Measurements from ENCODE around the gene EHBP1L1. TPM values are rescaled to one million over a fixed set of nuclear protein-coding genes. Genes with fewer than 3 reads are reported as not detected.
"Not testable (repeated sequence)": the region's sequence is repeated elsewhere in the genome, so short reads cannot be mapped to it uniquely, and the experiment has no call there.

EHBP1L1 gene
- total and polyA plus RNA-seq, 2 donors (not counting 1 experiment from before 2014, with no cell fraction given): 12.8 to 53.5 TPM

DNA sequence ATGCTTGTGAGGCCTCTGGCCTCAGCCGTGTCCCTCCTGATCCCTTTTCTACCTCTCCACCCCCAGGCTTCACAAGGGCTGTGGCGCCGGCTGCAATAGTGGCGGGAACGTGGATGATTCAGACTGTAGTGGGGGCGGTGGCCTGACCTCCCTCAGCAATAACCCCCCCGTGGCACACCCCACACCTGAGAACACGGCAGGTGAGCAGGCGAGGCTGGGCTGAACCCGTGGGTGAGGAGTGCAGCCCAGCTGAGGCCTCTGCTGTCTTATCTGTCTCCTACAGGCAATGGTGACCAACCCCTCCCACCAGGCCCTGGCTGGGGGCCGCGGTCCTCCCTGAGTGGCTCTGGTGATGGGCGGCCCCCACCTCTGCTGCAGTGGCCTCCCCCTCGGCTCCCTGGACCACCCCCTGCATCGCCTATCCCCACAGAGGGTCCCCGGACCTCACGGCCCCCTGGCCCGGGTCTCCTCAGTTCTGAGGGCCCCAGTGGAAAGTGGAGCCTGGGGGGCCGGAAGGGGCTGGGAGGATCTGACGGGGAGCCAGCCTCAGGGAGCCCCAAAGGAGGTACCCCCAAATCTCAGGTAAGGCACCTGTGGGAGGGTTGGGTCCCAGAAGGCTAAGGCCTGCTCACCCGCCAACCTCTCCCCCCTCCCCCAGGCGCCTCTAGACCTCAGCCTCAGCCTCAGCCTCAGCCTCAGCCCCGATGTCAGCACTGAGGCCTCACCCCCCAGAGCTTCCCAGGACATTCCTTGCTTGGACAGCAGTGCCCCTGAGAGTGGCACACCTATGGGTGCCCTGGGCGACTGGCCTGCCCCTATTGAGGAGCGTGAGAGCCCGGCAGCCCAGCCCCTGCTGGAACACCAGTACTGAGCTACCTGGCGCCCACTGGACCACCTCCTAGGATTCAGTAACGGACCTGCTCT, 60.5 kb downstream of the EHBP1L1 start:
- H3K9ac ChIP-seq (ENCODE audit: insufficient read depth, low read length): no peak overlapping the region
- TF ChIP-seq EZH2 (IDR thresholded peaks at IDR 0.05; ENCODE audit: low read length, missing control alignments) (no peak), CTCF (conservative IDR thresholded peaks at IDR 0.05 in 1 of 2, IDR thresholded peaks at IDR 0.05 in 1 of 2; ENCODE audit: low read depth in 1 of 2, low read length in 2 of 2) (no peak)
- peaks cover 4% of the 10 kb centered on the region for H3K79me2 ChIP-seq (ENCODE audit: control insufficient read depth, insufficient read depth, low read length)
- peaks cover 15% of the 10 kb centered on the region for H3K4me1 ChIP-seq (ENCODE audit: control insufficient read depth, extremely low read depth, insufficient read depth, low read length)
- H3K36me3 ChIP-seq (ENCODE audit: control insufficient read depth, insufficient read depth, low read length): peaks cover 38% of the 10 kb centered on the region
- H3K9me3 ChIP-seq (ENCODE audit: control insufficient read depth, insufficient read depth, low read depth, low read length): no peaks in the 10 kb centered on the region
- H2AFZ ChIP-seq (ENCODE audit: low read length): no peak overlapping the region
- H3K4me2 ChIP-seq (ENCODE audit: extremely low read depth, insufficient read depth, low read length): no peak overlapping the region
- DNase-seq (ENCODE audit: low read depth in 2 of 2): no peak
- H4K20me1 ChIP-seq (ENCODE audit: control insufficient read depth, extremely low read depth, insufficient read depth, low read length): no peaks in the 10 kb centered on the region
- H3K27me3 ChIP-seq (ENCODE audit: control insufficient read depth, insufficient read depth, low read length): no peaks in the 10 kb centered on the region
- H3K27ac ChIP-seq (ENCODE audit: insufficient read depth, low read length): no peak overlapping the region
- H3K4me3 ChIP-seq (replicated peaks in 1 of 4; ENCODE audit: control extremely low read depth in 1 of 4, insufficient read depth in 1 of 4, low read depth in 3 of 4, low read length in 4 of 4): no peak overlapping the region

- peak overlapping the region in 1 of 4 experiments; percentile 4 for H3K4me3 ChIP-seq (replicated peaks in 1 of 4; ENCODE audit: control extremely low read depth in 1 of 4, insufficient read depth in 1 of 4, low read depth in 3 of 4, low read length in 4 of 4)
- H3K27ac ChIP-seq (ENCODE audit: insufficient read depth, low read length): no peak overlapping the region
- H3K4me2 ChIP-seq (ENCODE audit: extremely low read depth, insufficient read depth, low read length): no peak overlapping the region
- peaks cover 41% of the 10 kb centered on the region for H3K36me3 ChIP-seq (ENCODE audit: control insufficient read depth, insufficient read depth, low read length)
- H2AFZ ChIP-seq (ENCODE audit: low read length): no peak overlapping the region
- TF ChIP-seq CTCF (conservative IDR thresholded peaks at IDR 0.05 in 1 of 2, IDR thresholded peaks at IDR 0.05 in 1 of 2; ENCODE audit: low read depth in 1 of 2, low read length in 2 of 2): no peak
- TF ChIP-seq EZH2 (IDR thresholded peaks at IDR 0.05; ENCODE audit: low read length, missing control alignments): no peak
- no peaks in the 10 kb centered on the region for H4K20me1 ChIP-seq (ENCODE audit: control insufficient read depth, extremely low read depth, insufficient read depth, low read length)
- H3K27me3 ChIP-seq (ENCODE audit: control insufficient read depth, insufficient read depth, low read length): no peaks in the 10 kb centered on the region
- H3K4me1 ChIP-seq (ENCODE audit: control insufficient read depth, extremely low read depth, insufficient read depth, low read length): peaks cover 15% of the 10 kb centered on the region
- no peak for DNase-seq (ENCODE audit: low read depth in 2 of 2)
- H3K79me2 ChIP-seq (ENCODE audit: control insufficient read depth, insufficient read depth, low read length): peaks cover 4% of the 10 kb centered on the region
- H3K9me3 ChIP-seq (ENCODE audit: control insufficient read depth, insufficient read depth, low read depth, low read length): no peaks in the 10 kb centered on the region
- H3K9ac ChIP-seq (ENCODE audit: insufficient read depth, low read length): no peak overlapping the region
These were observed 61.2 kb downstream of the EHBP1L1 start for GRCh38 chr11:65637032-65637557.

DNA sequence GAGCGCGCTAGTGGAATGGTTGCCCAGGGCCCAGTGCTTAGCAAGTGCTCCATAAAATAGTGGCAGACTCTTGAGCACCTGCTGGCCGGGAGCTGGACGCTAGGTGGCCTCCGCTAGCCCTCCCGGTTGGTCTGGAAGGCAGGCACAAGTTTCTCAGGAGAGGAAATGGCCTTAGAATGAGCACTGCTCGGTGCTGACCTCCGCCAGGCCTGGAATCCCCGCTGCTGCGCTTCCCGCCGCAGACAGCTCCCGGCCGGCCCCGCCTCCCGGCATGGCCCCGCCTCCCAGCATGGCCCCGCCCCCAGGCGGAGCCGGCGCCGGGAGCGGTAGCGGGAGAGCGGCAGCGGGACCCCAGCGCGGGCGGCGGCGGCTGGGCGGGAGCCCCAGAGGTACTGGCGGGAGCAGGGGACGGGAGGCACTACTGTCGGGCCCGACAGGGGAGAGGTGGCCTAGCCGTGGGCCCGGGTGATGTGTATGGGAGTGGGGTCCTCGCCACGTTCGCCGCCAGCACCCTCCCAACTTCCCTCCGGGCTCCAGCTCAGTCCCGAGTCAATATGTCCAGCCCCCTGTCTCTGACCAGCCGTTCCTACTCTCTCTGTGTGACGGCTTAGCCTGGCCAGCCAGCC, 62.1 kb downstream of the EHBP1L1 start, which contains the start of gene SIPA1:
Gene SIPA1 (plus strand): TSS at position 308 of the 626 bp plus-strand sequence. CDS start 2,821 bp downstream, outside the sequence.
- peak; percentile 88 to 91 for DNase-seq (ENCODE audit: low read depth in 2 of 2)
- peak within 1 kb of the TSS; percentile 56 for H3K9ac ChIP-seq (ENCODE audit: insufficient read depth, low read length)
- H3K4me2 ChIP-seq (ENCODE audit: extremely low read depth, insufficient read depth, low read length): peak within 1 kb of the TSS; percentile 96
- no peaks in the 10 kb centered on the region for H3K9me3 ChIP-seq (ENCODE audit: control insufficient read depth, insufficient read depth, low read depth, low read length)
- peaks cover 4% of the 10 kb centered on the region for H3K79me2 ChIP-seq (ENCODE audit: control insufficient read depth, insufficient read depth, low read length)
- TF ChIP-seq EZH2 (IDR thresholded peaks at IDR 0.05; ENCODE audit: low read length, missing control alignments) (no peak), CTCF (conservative IDR thresholded peaks at IDR 0.05 in 1 of 2, IDR thresholded peaks at IDR 0.05 in 1 of 2; ENCODE audit: low read depth in 1 of 2, low read length in 2 of 2) (peak; percentile 36 to 60)
- H3K27me3 ChIP-seq (ENCODE audit: control insufficient read depth, insufficient read depth, low read length): no peaks in the 10 kb centered on the region
- peaks cover 19% of the 10 kb centered on the region for H3K4me1 ChIP-seq (ENCODE audit: control insufficient read depth, extremely low read depth, insufficient read depth, low read length)
- H3K36me3 ChIP-seq (ENCODE audit: control insufficient read depth, insufficient read depth, low read length): peaks cover 39% of the 10 kb centered on the region
- H3K4me3 ChIP-seq (replicated peaks in 1 of 4; ENCODE audit: control extremely low read depth in 1 of 4, insufficient read depth in 1 of 4, low read depth in 3 of 4, low read length in 4 of 4): peak within 1 kb of the TSS; percentile 59 to 78 (median 67)
- H2AFZ ChIP-seq (ENCODE audit: low read length): peak within 1 kb of the TSS; percentile 29
- H4K20me1 ChIP-seq (ENCODE audit: control insufficient read depth, extremely low read depth, insufficient read depth, low read length): no peaks in the 10 kb centered on the region
- H3K27ac ChIP-seq (ENCODE audit: insufficient read depth, low read length): peak within 1 kb of the TSS; percentile 81

DNA sequence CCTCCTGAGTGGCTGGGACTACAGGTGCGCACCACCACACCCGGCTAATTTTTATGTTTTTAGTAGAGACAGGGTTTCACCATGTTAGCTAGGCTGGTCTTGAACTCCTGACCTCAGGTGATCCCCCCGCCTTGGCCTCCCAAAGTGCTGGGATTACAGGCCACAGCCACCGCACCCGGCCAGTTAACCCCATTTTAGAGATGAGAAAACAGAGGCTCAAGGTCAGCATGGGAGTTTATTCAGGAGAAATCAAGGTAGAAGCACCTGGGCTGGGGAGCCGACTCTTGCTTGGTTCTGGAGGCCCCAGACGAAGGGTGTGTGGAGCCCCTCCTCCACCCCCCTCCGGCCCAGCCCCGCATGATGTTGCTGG, 63.4 kb downstream of the EHBP1L1 start:
- H3K9ac ChIP-seq (ENCODE audit: insufficient read depth, low read length); H4K20me1 ChIP-seq (ENCODE audit: control insufficient read depth, extremely low read depth, insufficient read depth, low read length); H3K27ac ChIP-seq (ENCODE audit: insufficient read depth, low read length); H3K4me2 ChIP-seq (ENCODE audit: extremely low read depth, insufficient read depth, low read length); H2AFZ ChIP-seq (ENCODE audit: low read length); H3K27me3 ChIP-seq (ENCODE audit: control insufficient read depth, insufficient read depth, low read length); H3K79me2 ChIP-seq (ENCODE audit: control insufficient read depth, insufficient read depth, low read length); DNase-seq (ENCODE audit: low read depth in 2 of 2); H3K9me3 ChIP-seq (ENCODE audit: control insufficient read depth, insufficient read depth, low read depth, low read length): not testable (repeated sequence)
- Histone ChIP-seq H3K4me3 (replicated peaks in 1 of 4; ENCODE audit: control extremely low read depth in 1 of 4, insufficient read depth in 1 of 4, low read depth in 3 of 4, low read length in 4 of 4) (peak overlapping the region in 1 of 4 experiments; percentile 78), H3K4me1 (ENCODE audit: control insufficient read depth, extremely low read depth, insufficient read depth, low read length) (peaks cover 23% of the 10 kb centered on the region), H3K36me3 (ENCODE audit: control insufficient read depth, insufficient read depth, low read length) (peaks cover 32% of the 10 kb centered on the region)

Measured in fibroblast of lung (primary cell).